ENCODE measurements around the gene PEX11B. TPM values are rescaled to one million over a fixed set of nuclear protein-coding genes. Genes with fewer than 3 reads are reported as not detected.

The PEX11B gene
- total RNA-seq, 1 donor from 2014 or later, result 27.5 TPM

DNA sequence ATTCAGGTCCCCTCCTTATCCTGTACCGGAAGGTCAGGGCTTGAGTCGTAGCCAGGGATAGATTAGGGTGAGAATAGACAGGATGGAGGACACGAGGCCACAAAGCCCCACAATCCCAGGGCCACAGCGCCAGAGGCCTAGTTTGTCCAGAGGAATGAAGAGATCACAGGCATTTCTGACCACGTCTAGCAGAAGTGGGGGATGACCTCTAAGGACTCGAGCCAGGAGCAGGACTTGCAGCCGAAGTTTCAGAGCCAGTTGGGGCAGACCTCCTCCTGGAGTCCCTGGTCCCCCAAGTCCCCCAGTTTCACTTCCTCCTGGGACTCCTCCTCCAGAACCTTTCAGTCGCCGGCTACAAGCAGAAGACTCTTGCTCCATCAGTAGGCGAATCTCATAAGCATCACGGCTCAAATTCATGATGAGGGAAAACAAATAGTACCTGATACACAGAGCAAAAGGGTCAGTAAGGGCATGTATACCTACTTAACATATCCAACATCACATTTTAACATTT lies 6.3 kb downstream of the PEX11B start:
- DNase-seq (ENCODE audit: low read depth in 2 of 2), result no peak

DNA sequence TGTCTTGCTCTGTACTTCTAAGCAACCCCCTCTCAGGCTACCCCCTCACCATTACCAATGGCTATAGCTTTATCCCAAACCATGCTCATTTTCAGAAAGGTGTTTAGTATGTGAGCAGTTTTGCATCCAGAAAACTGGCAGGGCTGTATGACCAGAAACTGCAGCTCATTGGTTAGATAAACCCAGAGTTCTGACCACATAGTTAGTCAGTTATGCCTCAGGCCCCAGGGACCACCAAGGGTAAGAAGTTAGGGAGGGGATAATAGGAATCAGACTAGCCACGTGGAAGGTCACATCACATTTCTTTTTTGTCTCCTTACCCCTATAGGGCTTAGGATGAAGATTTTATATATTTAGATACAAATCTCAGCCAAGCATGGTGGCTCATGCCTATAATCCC lies 9.9 kb downstream of the PEX11B start:
- DNase-seq (ENCODE audit: low read depth in 2 of 2), result no peak

DNA sequence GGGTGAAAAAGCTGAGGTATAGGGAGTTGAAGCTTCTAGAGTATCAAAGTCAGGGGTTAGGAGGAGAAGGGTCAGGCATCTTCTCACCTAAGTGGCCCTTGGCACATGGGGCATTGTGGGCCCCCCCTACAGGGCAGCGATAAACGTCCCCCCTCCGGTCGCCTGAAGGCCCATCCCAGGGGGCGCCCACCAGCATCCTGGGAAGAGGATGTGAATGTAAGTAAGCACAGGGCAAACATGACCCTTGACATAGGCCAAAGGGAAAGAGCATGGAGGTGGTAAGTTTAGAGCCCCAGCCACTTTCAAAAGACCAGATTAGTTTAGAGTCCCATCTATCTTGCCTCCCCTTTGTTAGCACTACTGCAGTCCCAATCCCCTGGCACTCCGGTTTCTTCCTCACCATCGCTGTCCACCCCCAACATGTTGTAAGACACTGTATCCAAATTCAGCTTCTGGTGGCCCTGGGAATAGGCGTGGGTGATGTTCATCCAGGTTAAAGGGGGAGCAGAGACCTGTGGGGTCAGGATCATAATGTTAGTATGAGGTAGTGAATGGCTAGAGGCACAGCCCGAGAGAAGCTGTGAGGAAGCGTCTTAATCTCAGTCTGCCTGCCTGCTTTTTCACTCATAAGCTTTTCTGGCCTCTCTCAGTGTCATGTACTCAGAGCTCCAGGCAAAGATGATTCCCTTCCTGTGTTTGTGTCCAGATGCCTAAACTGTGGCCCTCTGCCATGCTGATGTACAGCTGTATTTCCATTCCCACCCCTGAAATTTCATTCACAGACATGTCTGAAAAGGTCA lies 11.4 kb downstream of the PEX11B start:
- peak; percentile 68 to 82 for DNase-seq (ENCODE audit: low read depth in 2 of 2)

DNA sequence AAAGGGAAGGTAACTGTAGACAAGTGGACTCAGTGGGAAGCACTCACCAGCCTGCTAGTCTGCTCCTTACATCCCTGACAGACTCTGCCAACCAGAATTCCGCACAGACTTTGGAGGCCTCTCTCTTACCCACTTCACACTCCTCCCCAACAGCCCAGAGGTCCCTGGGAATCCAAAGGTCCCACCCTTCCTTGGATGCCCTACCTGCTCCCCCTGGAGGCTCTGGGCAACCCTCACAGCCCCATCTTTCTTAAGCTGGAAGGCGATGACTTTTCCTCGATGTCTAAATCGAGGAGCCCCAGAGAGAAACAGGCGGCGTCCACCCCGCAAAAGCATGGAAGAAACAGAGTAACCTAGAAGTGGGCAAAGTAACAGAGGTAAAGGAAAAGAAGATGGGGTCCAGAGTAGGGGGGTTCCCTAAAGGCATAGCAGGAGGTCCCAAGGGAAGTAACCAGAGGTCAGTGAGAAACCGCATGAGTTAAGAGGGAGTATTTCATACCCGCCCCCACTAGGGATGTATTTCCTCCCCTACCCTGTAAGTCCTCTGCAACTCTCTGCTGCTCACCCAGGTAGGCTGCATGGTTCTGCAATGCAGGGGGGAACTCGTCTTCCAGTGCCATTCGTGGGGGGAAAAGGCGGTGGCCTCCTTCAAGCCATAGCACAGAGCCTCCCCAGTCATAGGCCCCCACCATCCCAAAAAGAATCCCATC lies 17.1 kb downstream of the PEX11B start:
- DNase-seq (ENCODE audit: low read depth in 2 of 2), result no peak

DNA sequence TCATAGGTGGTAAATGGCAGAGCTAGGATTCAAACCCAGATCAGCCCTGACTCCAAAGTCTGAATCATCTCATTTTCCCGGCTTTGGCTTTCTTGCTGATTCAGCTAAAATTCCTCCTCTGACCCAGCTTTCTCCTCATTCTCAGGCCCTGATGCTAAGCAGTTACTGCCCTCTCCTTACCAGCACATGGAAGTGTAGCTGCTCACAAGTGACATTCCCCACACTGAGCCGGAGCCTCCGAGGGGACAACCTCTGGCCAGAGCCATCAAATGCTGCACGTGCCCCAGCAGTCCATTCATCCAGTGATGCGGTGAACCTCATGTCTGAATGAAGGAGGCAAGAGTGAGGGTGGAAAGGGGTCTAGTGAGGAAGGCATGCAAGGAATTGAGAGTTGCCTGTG lies 19.8 kb downstream of the PEX11B start:
- DNase-seq (ENCODE audit: low read depth in 2 of 2), result no peak

DNA sequence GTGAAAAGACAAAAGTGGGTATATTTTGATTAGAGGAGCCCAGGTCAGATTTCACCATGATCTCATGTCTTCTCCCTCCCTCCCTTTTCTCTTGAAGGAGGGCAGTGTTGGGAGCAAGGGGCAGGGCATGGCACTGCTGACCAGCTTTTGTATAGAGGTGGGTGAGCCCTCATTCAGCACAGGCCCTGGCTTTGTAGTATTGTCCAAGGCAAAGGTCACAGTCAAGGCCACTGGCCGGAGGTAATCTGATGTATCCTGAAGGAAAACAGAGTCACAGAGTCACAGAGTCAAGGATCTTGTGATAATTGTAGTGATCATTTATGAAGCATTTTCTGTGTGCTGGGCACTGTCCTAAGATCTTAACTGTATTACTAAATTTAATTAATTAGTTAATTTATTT lies 20.5 kb downstream of the PEX11B start:
- DNase-seq (ENCODE audit: low read depth in 2 of 2), result no peak

DNA sequence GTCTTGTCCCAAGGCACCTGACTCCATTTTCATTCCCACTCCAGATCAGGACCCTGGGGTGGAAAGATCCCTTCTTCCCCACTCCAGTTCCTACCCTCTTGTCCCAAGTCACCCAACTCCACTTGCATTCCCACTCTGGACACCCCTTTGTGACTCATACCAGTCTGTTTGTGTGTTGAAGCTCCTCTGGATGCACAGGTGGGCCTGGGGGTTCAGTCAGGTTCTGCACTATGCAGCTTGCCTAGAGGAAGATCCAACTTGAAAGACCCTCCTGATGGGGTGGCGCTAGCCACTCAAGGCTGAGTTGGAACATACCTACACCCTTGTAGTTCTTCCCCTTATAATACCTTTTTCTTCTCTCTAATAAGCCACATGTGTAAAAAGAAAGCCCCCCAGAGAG lies 23.0 kb downstream of the PEX11B start:
- DNase-seq (ENCODE audit: low read depth in 2 of 2), result no peak

DNA sequence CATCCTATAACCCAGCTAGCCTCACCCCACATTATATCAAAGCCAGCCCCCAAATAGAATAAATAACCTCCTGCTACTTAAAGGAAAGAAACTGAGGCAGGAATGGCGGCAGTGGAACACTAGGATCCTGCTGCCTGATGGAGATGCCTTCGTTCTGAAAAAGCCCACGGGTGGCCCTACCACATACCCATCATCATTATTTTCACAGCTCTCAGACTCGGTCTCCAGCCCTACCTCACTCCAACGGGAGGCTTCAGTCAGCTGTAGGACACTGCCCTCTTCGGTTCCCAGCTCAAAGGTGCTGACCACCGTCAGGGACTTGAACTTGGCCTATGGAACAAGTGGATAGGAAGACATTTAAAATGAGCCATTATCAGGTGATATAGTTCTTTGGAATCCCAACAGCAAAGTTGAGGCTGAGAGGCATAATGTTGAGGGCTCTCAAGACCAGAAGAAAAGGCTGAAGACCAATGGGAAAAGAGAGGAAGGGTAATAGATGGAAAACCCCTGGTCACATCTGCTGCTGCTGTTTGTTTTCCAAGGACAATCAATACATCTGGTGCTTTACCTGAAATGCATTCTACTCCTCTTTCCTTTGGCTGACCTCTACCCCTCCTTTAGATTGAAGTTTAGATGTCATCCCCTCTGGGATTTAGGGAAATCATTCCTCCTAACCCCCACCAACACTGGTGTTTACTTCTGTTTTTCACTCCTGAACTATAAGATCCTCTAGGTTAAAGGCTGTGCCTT lies 25.0 kb downstream of the PEX11B start:
- DNase-seq (ENCODE audit: low read depth in 2 of 2), result no peak

DNA sequence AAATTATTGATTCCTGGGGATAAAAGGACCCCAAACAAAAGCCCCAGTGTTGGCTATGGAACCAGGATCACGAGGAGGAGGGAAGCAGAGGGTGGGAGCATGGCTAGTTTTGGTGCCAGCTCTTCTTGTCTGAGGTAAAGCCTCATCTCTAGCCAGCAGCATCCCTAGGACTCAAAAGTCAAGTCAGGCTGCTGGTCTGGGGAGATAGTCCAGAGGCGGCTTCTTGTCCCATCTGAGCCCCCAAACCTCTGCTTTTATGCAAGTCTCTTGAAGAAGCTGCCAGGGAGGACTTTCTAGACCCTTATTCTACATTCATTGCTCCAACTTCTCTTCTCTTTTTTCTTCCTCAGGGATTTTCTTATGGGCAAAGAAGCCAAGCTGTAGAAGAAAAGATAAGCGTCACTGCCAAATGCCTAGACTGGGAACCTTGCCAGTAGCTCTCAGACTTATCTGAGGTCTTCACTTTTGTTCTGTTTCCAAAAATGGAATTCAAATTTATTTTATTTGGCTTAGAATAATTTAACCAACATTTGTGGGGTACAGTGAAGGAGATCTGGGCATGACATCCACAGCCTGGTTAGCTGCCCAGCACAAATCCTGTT lies 25.9 kb downstream of the PEX11B start:
- DNase-seq (ENCODE audit: low read depth in 2 of 2), result peak in 1 of 2 donors; percentile 67

DNA sequence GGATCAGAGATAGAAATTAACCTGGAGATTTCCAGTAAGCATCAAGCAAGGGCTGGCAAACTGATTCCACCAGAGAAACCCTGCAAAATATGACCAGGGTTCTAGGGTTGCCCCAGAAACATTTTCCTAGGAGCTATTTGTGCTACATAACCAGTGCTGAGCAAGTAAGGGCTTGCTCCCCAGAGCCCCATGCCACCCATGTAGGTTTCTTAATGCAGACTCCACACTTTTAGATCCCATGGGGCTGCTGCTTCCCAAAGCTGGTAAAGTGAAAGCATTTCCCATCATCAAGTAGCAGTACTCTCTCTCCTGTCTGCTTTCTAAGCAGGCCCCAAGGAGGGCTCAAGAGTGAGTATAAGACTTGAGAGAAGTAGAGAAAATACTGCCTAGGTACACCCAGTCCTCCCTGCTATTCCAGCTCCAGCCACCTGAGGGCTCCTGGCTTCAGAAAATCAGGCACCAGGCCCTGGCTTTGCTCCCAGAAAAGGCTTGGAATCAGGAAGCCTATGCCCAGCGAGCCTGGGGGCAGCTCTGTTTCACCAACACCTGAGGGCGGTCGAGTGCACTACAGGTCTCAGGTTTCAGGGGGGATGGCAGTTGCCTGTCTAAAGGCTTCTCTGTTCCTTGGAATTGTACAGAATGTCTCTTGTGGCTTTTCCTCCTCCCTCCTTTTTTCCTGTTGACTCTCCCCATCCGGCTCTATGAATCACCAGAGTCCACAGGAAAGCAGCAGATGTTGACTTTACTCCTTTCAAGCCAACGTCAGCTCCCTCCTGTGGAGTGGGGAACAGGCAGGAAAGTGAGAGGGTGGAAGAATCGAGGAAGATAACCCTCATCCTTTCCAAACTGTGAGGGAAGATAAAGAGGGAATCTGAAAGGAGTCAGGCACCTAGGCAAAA lies 26.7 kb downstream of the PEX11B start:
- DNase-seq (ENCODE audit: low read depth in 2 of 2), result peak; percentile 88 to 99

DNA sequence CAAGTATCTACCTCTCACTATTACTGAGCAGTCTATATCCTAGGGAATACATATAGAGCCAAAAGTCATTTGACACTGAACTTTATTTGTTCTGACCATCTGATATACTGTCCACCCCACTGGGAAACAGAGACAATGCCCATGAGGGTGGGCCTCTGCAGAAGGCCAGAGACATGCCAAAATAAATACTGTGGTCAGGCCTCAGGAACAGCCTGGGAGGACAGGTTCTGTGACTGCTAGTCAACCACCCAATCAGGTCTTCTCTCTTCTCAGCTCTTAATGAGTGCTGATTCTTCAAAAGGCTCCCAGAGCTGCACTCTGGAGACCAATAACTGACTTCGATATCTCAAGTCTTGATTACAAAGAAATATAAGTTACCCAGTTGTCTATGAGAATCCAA lies 27.4 kb downstream of the PEX11B start:
- DNase-seq (ENCODE audit: low read depth in 2 of 2), result peak; percentile 14 to 86

DNA sequence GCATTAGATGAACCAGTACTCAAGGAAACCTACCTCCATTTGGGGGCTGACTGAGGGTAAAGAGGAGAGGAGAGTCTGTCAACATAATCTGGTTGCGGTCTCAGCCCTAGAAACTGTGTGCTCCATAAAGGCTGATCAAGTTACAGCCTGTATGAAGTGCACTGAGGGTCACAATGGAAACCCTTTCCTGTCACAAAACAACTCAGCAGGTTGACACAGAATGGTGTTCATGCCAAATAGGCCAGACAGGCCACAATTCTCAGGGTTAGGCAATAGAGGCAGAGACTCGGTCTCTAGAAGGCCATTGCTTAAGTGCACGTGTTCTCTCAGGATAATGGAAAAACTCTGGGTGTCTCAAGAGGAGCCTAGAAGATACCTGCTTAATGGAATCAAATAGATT lies 28.8 kb downstream of the PEX11B start:
- DNase-seq (ENCODE audit: low read depth in 2 of 2), result no peak

DNA sequence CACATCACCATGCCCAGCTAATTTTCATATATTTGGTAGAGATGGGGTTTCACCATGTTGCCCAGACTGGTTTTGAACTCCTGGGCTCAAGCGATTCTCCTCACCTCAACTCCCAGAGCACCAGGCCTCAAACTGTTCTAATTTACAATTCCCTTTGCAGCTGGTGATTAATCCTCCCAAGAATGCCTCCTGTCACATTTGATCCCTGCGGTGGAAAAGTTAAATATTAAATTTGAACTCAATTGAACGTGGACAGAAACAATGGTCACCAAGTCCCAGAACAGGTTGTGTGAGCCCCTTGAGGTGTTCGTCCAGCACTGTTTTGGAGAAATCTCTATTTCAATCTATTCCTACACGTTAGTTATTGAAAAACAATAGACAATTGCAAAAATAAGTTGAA lies 30.9 kb downstream of the PEX11B start:
- no peak for DNase-seq (ENCODE audit: low read depth in 2 of 2)

DNA sequence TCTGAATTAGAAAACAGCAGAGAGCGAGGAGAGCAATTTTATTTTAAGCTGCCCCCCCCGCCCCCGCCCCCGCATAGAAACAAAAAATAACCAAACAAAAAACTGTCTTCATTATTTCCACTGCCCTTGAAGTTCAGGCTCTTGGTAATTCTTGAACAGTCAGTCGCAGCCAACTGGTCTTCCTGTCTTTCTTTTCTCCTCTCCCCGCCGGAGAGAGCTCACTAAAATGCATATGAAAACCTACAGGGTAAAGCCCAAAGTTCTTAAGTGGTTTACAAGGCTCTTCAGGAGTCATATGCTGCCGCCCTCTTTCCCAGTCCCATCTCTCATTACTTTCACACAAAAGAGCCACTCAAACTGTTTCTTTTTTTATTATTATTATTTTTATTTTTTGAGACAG lies 31.7 kb downstream of the PEX11B start:
- peak in 1 of 2 donors; percentile 37 for DNase-seq (ENCODE audit: low read depth in 2 of 2)

DNA sequence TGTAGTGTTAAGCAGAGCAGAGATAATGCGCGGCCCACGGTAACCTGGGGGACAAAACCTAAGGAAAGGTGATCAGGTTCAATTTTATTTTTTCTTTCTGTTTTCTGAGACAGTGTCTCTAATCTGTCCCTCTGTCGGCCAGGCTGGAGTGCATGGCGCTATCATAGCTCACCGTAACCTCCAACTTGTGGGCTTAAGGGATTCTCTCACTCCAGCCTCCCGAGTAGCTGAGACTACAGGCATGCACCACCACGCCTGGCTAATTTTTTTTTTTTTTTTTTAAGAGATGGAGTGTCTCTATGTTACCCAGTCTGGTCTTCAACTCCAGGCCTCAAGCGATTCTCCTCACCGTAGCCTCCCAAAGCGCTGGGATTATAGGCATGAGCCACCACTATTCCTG lies 32.1 kb downstream of the PEX11B start:
- DNase-seq (ENCODE audit: low read depth in 2 of 2), result no peak

DNA sequence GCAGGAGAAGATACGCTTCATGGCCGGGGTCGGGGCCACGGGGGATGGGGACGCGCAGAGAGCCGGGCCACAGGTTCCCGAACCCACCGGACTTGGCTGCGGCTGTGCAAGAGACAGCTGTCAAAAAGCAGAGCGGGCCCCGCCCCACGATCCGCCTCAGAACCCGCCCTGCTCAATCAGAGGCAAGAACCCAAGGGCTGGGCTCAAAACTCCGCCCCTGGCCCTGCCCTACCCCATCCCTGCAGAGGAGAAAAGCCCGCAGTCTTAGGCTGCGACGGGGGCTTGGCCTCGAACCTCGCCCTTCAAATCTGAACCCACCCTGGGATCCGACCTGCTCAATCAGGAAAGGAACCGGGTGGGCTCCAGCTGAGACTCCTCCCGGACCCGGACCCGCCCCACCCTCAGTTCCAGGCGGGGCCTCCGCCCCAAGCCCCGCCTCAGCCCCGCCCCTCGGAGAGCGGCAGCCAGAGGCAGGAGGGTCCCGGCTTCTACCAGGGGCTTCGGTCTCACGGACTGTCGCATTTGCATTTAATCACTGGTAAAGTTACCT lies 32.7 kb downstream of the PEX11B start, which contains the start of gene ANKRD35:
TSS of gene ANKRD35 (minus strand) at position 129 of the 550 bp plus-strand sequence. CDS start at position 21, 108 bp downstream.
- DNase-seq (ENCODE audit: low read depth in 2 of 2), result peak; percentile 20 to 72

DNA sequence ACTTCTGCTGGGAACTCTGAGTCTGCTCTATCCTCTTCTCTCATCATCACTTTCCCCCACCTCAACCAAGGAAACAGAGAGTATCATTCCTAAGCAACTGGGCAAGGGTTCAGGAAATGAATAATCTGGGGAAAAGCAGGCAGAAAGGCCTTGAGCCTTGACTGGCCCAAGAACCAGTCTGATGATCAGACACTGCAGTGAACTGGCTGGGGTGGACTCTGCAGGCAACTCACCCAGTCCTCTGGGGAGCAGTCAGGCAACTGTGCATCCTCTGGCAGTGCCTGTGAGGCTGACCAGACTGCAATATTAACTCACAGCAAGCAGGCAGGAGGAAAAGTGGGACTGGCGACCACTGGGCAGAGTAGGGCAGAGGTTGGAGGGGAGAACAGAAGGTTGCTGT lies 33.8 kb downstream of the PEX11B start:
- peak in 1 of 2 donors; percentile 71 for DNase-seq (ENCODE audit: low read depth in 2 of 2)

DNA sequence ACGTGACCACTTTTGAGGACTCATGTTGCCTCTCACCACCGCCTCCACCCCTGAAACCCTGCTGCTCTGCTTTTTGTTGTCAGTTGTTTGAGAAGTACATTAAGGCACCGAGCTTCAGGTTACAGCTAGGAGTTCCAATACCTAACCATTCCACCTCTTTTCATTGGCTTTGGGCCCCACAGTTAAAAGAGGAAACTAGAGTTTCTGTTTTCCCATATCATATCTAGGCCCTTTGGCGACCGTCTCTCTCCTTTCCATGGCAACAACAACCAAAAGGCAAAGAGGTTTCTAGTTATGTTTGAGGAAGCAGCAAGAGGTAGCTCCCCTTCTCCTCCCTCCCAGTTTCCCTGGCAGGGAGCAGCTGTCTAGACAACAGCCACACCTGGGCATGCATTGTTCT lies 38.7 kb downstream of the PEX11B start:
- DNase-seq (ENCODE audit: low read depth in 2 of 2), result no peak

DNA sequence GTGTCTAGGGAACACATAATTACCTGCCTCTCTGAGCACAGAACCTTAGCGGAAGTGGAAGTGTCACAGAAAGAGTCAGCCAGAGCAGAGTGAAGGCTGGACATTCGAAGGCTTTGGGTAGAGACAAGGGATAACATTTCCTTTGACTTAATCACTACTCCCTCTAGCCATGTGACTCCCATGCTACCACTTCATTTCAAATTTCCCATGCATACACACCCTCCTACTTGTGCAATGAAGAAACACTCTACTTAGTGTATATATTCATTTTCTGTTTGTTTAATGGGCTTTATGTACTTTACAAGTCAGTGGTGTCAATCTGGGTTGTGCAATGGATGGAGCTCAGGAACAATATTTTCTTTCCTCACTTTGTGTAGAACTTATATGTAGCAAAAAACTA lies 39.8 kb downstream of the PEX11B start:
- no peak for DNase-seq (ENCODE audit: low read depth in 2 of 2)

DNA sequence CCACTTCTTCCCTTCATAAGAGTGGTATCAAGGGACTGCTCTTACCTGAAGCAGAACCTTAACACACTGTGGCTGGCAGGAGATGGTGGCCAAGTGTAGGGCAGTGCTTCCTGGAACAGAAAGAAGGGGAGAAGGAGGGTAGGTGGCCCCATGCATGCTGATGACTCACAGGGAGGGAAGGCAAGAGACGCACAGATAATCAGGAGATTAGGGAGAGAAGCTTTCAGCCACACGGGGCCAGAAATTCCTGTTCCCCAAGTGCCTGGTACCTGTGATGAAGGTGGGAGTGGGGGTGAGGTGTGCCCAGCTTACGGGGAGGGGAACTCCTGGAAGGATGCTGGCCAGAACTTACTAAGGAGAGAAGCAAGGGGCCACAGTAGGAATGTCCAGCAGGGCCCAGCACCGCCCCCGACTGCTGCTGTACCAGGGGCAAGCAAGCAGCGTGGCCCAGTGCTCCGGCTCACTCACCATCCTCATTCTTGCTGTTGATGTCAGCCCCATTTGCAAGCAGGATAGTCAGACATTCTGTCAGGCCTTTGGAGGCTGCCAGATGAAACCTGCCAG lies 40.5 kb downstream of the PEX11B start:
- DNase-seq (ENCODE audit: low read depth in 2 of 2), result no peak

Data from dermis microvascular lymphatic vessel endothelial cell (primary cell).